ENCODE measurements around the gene KSR1. TPM values are rescaled to one million over a fixed set of nuclear protein-coding genes. Genes with fewer than 3 reads are reported as not detected.

KSR1 gene
- total and polyA plus RNA-seq, 11 donors: 6.1 to 31.1 (median 7.5) TPM

DNA sequence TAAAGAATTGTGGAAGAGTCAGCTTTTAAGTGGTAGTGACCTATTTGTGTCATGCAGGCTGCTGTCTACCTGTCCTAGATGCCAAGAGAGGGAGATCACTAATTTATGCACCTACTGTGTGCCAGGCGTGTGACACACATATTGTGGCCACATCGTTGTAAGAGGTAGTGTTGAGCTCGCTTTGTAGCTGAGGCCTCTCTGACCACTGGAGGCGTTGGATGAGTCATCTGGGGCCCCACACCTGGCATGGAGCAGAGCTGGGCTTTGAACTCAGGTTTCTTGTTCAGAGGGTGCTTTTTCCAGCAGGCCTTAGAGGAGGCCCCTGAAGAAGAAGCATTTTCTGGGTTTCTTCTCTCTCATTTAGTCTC is 122.5 kb downstream of the KSR1 start:
- intact Hi-C loops (cut with DNase I): no loop called here
- ATAC-seq: no peak
- peaks cover 0 to 7% (median 0%) of the 10 kb centered on the region in 9 donors for H3K36me3 ChIP-seq
- H3K4me1 ChIP-seq: peaks cover 0 to 34% (median 23%) of the 10 kb centered on the region in 12 donors
- no peak for TF ChIP-seq CTCF (IDR thresholded peaks at IDR 0.05)
- no peak for TF ChIP-seq POLR2A (IDR thresholded peaks at IDR 0.05)
- no peaks in the 10 kb centered on the region for H3K9me3 ChIP-seq
- WGBS, 4 donors: 83 to 94% (median 86%) methylated on average over 4 of the region's 4 CpGs
- no peak for DNase-seq
- H3K4me3 ChIP-seq: no peak overlapping the region
- peak overlapping the region in 5 of 12 donors; percentile 36 to 70 (median 66) for H3K27ac ChIP-seq
- H3K27me3 ChIP-seq: no peaks in the 10 kb centered on the region

GRCh38 chr17:27579304-27579703 is 123.1 kb downstream of the KSR1 start:
- Histone ChIP-seq H3K27ac (no peak overlapping the region), H3K4me3 (no peak overlapping the region), H3K36me3 (peaks cover 0 to 11% (median 0%) of the 10 kb centered on the region in 9 donors), H3K4me1 (peaks cover 0 to 28% (median 21%) of the 10 kb centered on the region in 12 donors), H3K27me3 (no peaks in the 10 kb centered on the region), H3K9me3 (no peaks in the 10 kb centered on the region)
- ATAC-seq (no peak), DNase-seq (no peak)
- intact Hi-C loops (cut with DNase I): no loop called here
- 89 to 97% (median 95%) methylated on average over 3 of the region's 3 CpGs for WGBS, 4 donors
- no peak for TF ChIP-seq CTCF (IDR thresholded peaks at IDR 0.05)
- no peak for TF ChIP-seq POLR2A (IDR thresholded peaks at IDR 0.05)

DNA sequence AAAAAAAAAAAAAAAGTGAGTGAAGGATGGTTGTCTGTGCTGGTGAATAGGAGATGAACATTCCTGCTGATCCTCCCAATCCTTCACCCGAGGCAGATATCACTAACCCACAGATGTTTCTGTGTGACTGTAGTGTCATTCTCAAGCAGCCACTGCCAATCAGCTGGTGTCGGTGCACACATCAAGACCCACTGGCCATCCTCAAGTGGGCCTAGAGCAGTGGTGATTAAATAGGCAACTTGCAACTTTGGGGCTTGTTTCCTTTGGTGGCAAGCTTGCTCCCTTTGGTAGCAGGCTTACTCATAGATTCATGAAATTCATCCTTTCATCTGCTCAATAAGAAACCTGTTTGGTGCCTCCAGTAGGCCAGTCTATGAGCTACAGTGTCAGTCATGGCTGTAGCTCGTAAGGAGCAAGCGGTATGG is 123.7 kb downstream of the KSR1 start:
- Histone ChIP-seq H3K4me3 (no peak overlapping the region), H3K9me3 (no peaks in the 10 kb centered on the region), H3K36me3 (peaks cover 0 to 14% (median 0%) of the 10 kb centered on the region in 9 donors), H3K27ac (no peak overlapping the region), H3K4me1 (peaks cover 0 to 28% (median 20%) of the 10 kb centered on the region in 12 donors), H3K27me3 (no peaks in the 10 kb centered on the region)
- TF ChIP-seq POLR2A (IDR thresholded peaks at IDR 0.05) (no peak), CTCF (IDR thresholded peaks at IDR 0.05) (no peak)
- ATAC-seq (no peak), DNase-seq (peak in 1 of 5 donors; percentile 3)
- WGBS, 4 donors: 85 to 89% (median 88%) methylated on average over 4 of the region's 4 CpGs
- intact Hi-C loops (cut with DNase I): loop anchor here in 1 of 10 donors (5.0 kb wide), 1 partner anchor 83 kb away; no protein-coding TSS in a partner anchor

DNA sequence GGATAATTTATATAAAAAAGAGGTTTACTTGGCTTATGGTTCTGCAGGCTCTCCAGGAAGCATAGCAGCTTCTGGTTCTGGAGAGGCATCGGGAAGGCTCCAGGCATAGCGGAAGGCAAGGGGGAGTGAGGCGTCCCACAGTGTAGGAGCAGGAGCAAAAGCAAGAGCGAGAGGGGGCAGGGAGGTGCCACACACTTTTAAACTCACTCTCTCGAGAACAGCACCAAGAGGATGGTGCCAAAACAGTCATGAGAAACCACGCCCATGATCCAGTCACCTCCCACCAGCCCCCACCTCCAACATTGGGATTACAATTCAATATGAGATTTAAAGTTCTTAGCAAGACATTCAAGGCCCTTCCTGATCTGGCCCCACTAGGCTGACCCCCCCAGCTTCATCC is 124.8 kb downstream of the KSR1 start:
- no peak overlapping the region for H3K4me3 ChIP-seq
- ATAC-seq (no peak), DNase-seq (peak in 1 of 5 donors; percentile 10)
- H3K36me3 ChIP-seq: peaks cover 0 to 24% (median 3%) of the 10 kb centered on the region in 9 donors
- no peaks in the 10 kb centered on the region for H3K27me3 ChIP-seq
- no peak for TF ChIP-seq POLR2A (IDR thresholded peaks at IDR 0.05)
- TF ChIP-seq CTCF (IDR thresholded peaks at IDR 0.05): no peak
- intact Hi-C loops (cut with DNase I): loop anchor here in 1 of 10 donors (5.0 kb wide), 1 partner anchor 84 kb away; no protein-coding TSS in a partner anchor
- no peaks in the 10 kb centered on the region for H3K9me3 ChIP-seq
- H3K27ac ChIP-seq: no peak overlapping the region
- H3K4me1 ChIP-seq: peaks cover 0 to 28% (median 19%) of the 10 kb centered on the region in 12 donors
- 87 to 90% (median 88%) methylated on average over 6 of the region's 6 CpGs for WGBS, 4 donors
